Calu3 (cell line): ENCODE measurements around the gene CIRBP. TPM values are rescaled to one million over a fixed set of nuclear protein-coding genes. Genes with fewer than 3 reads are reported as not detected.
"Not testable (repeated sequence)": the region's sequence is repeated elsewhere in the genome, so short reads cannot be mapped to it uniquely, and the experiment has no call there.

ENCODE experiments used
- BruUV-seq: library from RNA; stranded (reverse); fragments of 400-500 nt; replicated peaks from 2 replicates; lab custom pipeline; 2021; lab: Mats Ljungman, UMichigan
- CTCF ChIA-PET: fragments of 300-600 bp; sonication (Branson Sonifier 250); formaldehyde crosslinking; loops from one replicate; lab custom pipeline; 2022; ENCODE audit warnings: antibody characterized with exemption; lab: Charles Lee
- DNase-seq: peaks from one replicate; pipeline ENCODE4 v3.0.0; 2022
- H3K27ac Mint-ChIP-seq: one replicate; pipeline ENCODE4 v1.8.0; 2022; ENCODE audit warnings: mixed read lengths; ENCODE audit not compliant: unreplicated experiment
- H3K27me3 Mint-ChIP-seq: one replicate; pipeline ENCODE4 v1.8.0; 2022; ENCODE audit warnings: mixed read lengths; ENCODE audit not compliant: unreplicated experiment
- H3K36me3 Mint-ChIP-seq: one replicate; pipeline ENCODE4 v1.8.0; 2022; ENCODE audit warnings: mild to moderate bottlenecking, moderate library complexity, mixed read lengths; ENCODE audit not compliant: insufficient read depth, unreplicated experiment
- H3K4me1 Mint-ChIP-seq: one replicate; pipeline ENCODE4 v1.8.0; 2022; ENCODE audit warnings: mild to moderate bottlenecking, low read depth, mixed read lengths; ENCODE audit not compliant: unreplicated experiment
- H3K4me3 Mint-ChIP-seq: one replicate; pipeline ENCODE4 v1.8.0; 2022; ENCODE audit warnings: mild to moderate bottlenecking, low read depth, moderate library complexity, mixed read lengths; ENCODE audit not compliant: unreplicated experiment
- H3K9me3 Mint-ChIP-seq: one replicate; pipeline ENCODE4 v1.8.0; 2022; ENCODE audit warnings: low read depth, mixed read lengths; ENCODE audit not compliant: unreplicated experiment
- CTCF ChIP-seq: fragments of 200-600 bp; IDR thresholded peaks from one replicate; pipeline ENCODE4 v1.8.0; 2022; ENCODE audit warnings: antibody characterized with exemption; ENCODE audit not compliant: unreplicated experiment
- intact Hi-C: fragments of 100-400 bp; cut with micrococcal nuclease; formaldehyde crosslinking; loops from one replicate; pipeline ENCODE4 v1.10.0; 2022; ENCODE audit not compliant: unreplicated experiment
- total RNA-seq: library from RNA; stranded (reverse); gene quantifications from 2 replicates; pipeline ENCODE4 v1.2.3, GENCODE V29; 2022

CIRBP gene
- total RNA-seq, 1 experiment from 2014 or later, result 102 TPM

- no peak overlapping the region for H3K4me3 Mint-ChIP-seq
- H3K27me3 Mint-ChIP-seq, result no peaks in the 10 kb centered on the region
- DNase-seq, result no peak
- intact Hi-C loops, result no loop called here
- no peaks in the 10 kb centered on the region for H3K4me1 Mint-ChIP-seq
- BruUV-seq, result no TSS peak
- no peaks in the 10 kb centered on the region for H3K9me3 Mint-ChIP-seq
- CTCF ChIA-PET, result interaction anchor here (0.7 kb wide), 1 partner anchor 24 kb away, joined by 4 read pairs; no protein-coding TSS in a partner anchor
- H3K36me3 Mint-ChIP-seq, result no peaks in the 10 kb centered on the region
- TF ChIP-seq CTCF, result no peak
- H3K27ac Mint-ChIP-seq, result no peak overlapping the region
These were observed 31.8 kb downstream of the CIRBP start for GRCh38 chr19:1300744-1301490.

GRCh38 chr19:1302533-1303239 is 33.6 kb downstream of the CIRBP start:
- no TSS peak for BruUV-seq
- TF ChIP-seq CTCF, result no peak

GRCh38 chr19:1304197-1304924 is 35.2 kb downstream of the CIRBP start:
- CTCF ChIA-PET, result no interaction called here
- no peaks in the 10 kb centered on the region for H3K4me1 Mint-ChIP-seq
- no peaks in the 10 kb centered on the region for H3K9me3 Mint-ChIP-seq
- intact Hi-C loops, result no loop called here
- no TSS peak for BruUV-seq
- H3K36me3 Mint-ChIP-seq, result peaks cover 4% of the 10 kb centered on the region
- H3K4me3 Mint-ChIP-seq, result no peak overlapping the region
- no peaks in the 10 kb centered on the region for H3K27me3 Mint-ChIP-seq
- no peak for TF ChIP-seq CTCF
- H3K27ac Mint-ChIP-seq, result no peak overlapping the region
- no peak for DNase-seq

More at GRCh38 chr19:1302533-1303239, 33.6 kb downstream of the CIRBP start:
- no peaks in the 10 kb centered on the region for H3K9me3 Mint-ChIP-seq
- intact Hi-C loops, result no loop called here
- H3K27me3 Mint-ChIP-seq, result no peaks in the 10 kb centered on the region
- H3K27ac Mint-ChIP-seq, result no peak overlapping the region
- H3K4me1 Mint-ChIP-seq, result no peaks in the 10 kb centered on the region
- no peak for DNase-seq
- H3K36me3 Mint-ChIP-seq, result peaks cover 2% of the 10 kb centered on the region
- CTCF ChIA-PET, result no interaction called here
- H3K4me3 Mint-ChIP-seq, result no peak overlapping the region

- H3K4me1 Mint-ChIP-seq, H3K4me3 Mint-ChIP-seq, intact Hi-C loops, H3K36me3 Mint-ChIP-seq, DNase-seq, H3K9me3 Mint-ChIP-seq, H3K27me3 Mint-ChIP-seq, H3K27ac Mint-ChIP-seq, BruUV-seq: not testable (repeated sequence)
- CTCF ChIA-PET, result interaction anchor here (0.7 kb wide), 1 partner anchor 137 kb away, joined by 3 read pairs; no protein-coding TSS in a partner anchor
These were observed 36.2 kb downstream of the CIRBP start for GRCh38 chr19:1305354-1305753.
